Left ventricle myocardium inferior (tissue), 1 donor: ENCODE results near the gene DMAC2. TPM values are rescaled to one million over a fixed set of nuclear protein-coding genes. Genes with fewer than 3 reads are reported as not detected.
A peak's percentile ranks its signal among the peaks of the same experiment; 100 is the strongest.
"Not testable (repeated sequence)": the region's sequence is repeated elsewhere in the genome, so short reads cannot be mapped to it uniquely, and the experiment has no call there.

Experiments used
- DNase-seq: peaks from one replicate; pipeline ENCODE4 v3.0.0-alpha.2; 2020
- H3K27ac ChIP-seq: fragments of 200-600 bp; replicated peaks from 2 replicates; pipeline ENCODE4 v1.8.0; 2021
- H3K27me3 ChIP-seq: fragments of 200-600 bp; 2 replicates; pipeline ENCODE4 v1.8.0; 2021; ENCODE audit warnings: low read depth
- H3K36me3 ChIP-seq: fragments of 200-600 bp; 2 replicates; pipeline ENCODE4 v1.8.0; 2021
- H3K4me1 ChIP-seq: fragments of 200-600 bp; 2 replicates; pipeline ENCODE4 v1.8.0; 2021
- H3K4me3 ChIP-seq: fragments of 200-600 bp; 2 replicates; pipeline ENCODE4 v1.8.0; 2021; ENCODE audit warnings: mild to moderate bottlenecking, moderate library complexity
- H3K9me3 ChIP-seq: fragments of 200-600 bp; replicated peaks from 2 replicates; pipeline ENCODE4 v1.8.0; 2021
- CTCF ChIP-seq: fragments of 200-600 bp; IDR thresholded peaks from 2 replicates; pipeline ENCODE4 v1.8.0; 2021; ENCODE audit warnings: antibody characterized with exemption, mild to moderate bottlenecking, borderline replicate concordance
- intact Hi-C: fragments of 100-400 bp; cut with micrococcal nuclease; formaldehyde crosslinking; loops from one replicate; pipeline ENCODE4 v1.11.0; 2022
- total RNA-seq: library from RNA; stranded (reverse); fragmentation: NEBNext Ultra II Directional; extraction: Animal tissue kit (Norgen Biotek cat#: 25700); gene quantifications from one replicate; pipeline ENCODE4 v1.2.1, GENCODE V29; 2021
- donor health status: DM: no; HTN: yes; CAD: no; lungs with severe emphysema.

Gene DMAC2
- total RNA-seq, 1 donor from 2014 or later, result 125 TPM

GRCh38 chr19:41478875-41479756 is 39.4 kb upstream of the DMAC2 start:
- Histone ChIP-seq H3K27ac (peak overlapping the region; percentile 85), H3K36me3 (no peaks in the 10 kb centered on the region), H3K4me1 (peaks cover 61% of the 10 kb centered on the region), H3K27me3 (peaks cover 57% of the 10 kb centered on the region), H3K4me3 (peak overlapping the region; percentile 48), H3K9me3 (peaks cover 6% of the 10 kb centered on the region)
- no peak for TF ChIP-seq CTCF
- intact Hi-C loops, result no loop called here
- no peak for DNase-seq

GRCh38 chr19:41478171-41478570 is 38.5 kb upstream of the DMAC2 start:
- H3K27ac ChIP-seq, result peak overlapping the region; percentile 85

GRCh38 chr19:41476583-41476982 is 36.9 kb upstream of the DMAC2 start:
- DNase-seq, result no peak
- Histone ChIP-seq H3K27me3 (peaks cover 61% of the 10 kb centered on the region), H3K9me3 (no peaks in the 10 kb centered on the region), H3K4me1 (peaks cover 50% of the 10 kb centered on the region), H3K27ac (no peak overlapping the region), H3K4me3 (no peak overlapping the region), H3K36me3 (no peaks in the 10 kb centered on the region)
- intact Hi-C loops, result no loop called here
- TF ChIP-seq CTCF, result no peak

More at GRCh38 chr19:41478171-41478570, 38.5 kb upstream of the DMAC2 start:
- intact Hi-C loops, result no loop called here
- Histone ChIP-seq H3K36me3 (no peaks in the 10 kb centered on the region), H3K4me1 (peaks cover 61% of the 10 kb centered on the region), H3K9me3 (peaks cover 6% of the 10 kb centered on the region), H3K4me3 (peak overlapping the region; percentile 48), H3K27me3 (peaks cover 58% of the 10 kb centered on the region)
- no peak for DNase-seq
- no peak for TF ChIP-seq CTCF

- H3K36me3 ChIP-seq, H3K4me3 ChIP-seq, intact Hi-C loops, H3K4me1 ChIP-seq, H3K27ac ChIP-seq, DNase-seq, H3K9me3 ChIP-seq: not testable (repeated sequence)
- H3K27me3 ChIP-seq, result peaks cover 86% of the 10 kb centered on the region
Observed at GRCh38 chr19:41463257-41464256, 23.8 kb upstream of the DMAC2 start.

- DNase-seq, result no peak
- Histone ChIP-seq H3K9me3 (peaks cover 9% of the 10 kb centered on the region), H3K27ac (no peak overlapping the region), H3K4me3 (no peak overlapping the region), H3K36me3 (no peaks in the 10 kb centered on the region), H3K27me3 (peaks cover 86% of the 10 kb centered on the region), H3K4me1 (peaks cover 6% of the 10 kb centered on the region)
- TF ChIP-seq CTCF, result no peak
- intact Hi-C loops, result no loop called here
Observed at GRCh38 chr19:41462497-41462896, 22.8 kb upstream of the DMAC2 start.
